A673 (cell line): ENCODE data around the gene CSNK1G2. TPM values are rescaled to one million over a fixed set of nuclear protein-coding genes. Genes with fewer than 3 reads are reported as not detected.

Experiments
- BruUV-seq: library from RNA; stranded (reverse); fragments of 400-500 nt; replicated peaks from 2 replicates; lab custom pipeline; 2021; lab: Mats Ljungman, UMichigan
- CTCF ChIA-PET: fragments of 300-600 bp; sonication (Branson Sonifier 250); formaldehyde crosslinking; loops from one replicate; lab custom pipeline; 2022; ENCODE audit warnings: antibody characterized with exemption; lab: Charles Lee
- POLR2A ChIA-PET: fragments of 300-600 bp; sonication (Branson Sonifier 250); formaldehyde crosslinking; loops from one replicate; lab custom pipeline; 2022; ENCODE audit warnings: antibody characterized with exemption; ENCODE audit not compliant: low non-redundant PET; lab: Charles Lee
- DNase-seq: peaks from one replicate; pipeline ENCODE4 v3.0.0-alpha.2; 2015; ENCODE audit warnings: low spot score
- H3K27ac ChIP-seq: fragments of 200-600 bp; sonication (generic); 2 replicates; pipeline ENCODE4 v1.5.1; 2016; ENCODE audit warnings: mixed run types, low read depth, mild to moderate bottlenecking, mixed read lengths, antibody characterized with exemption, low read length; ENCODE audit not compliant: poor library complexity, severe bottlenecking
- H3K27me3 ChIP-seq: fragments of 200-600 bp; sonication (generic); replicated peaks from 2 replicates; pipeline ENCODE4 v1.6.1; 2017; ENCODE audit warnings: mixed run types, low read depth, mild to moderate bottlenecking, mixed read lengths, antibody characterized with exemption, low read length; ENCODE audit not compliant: insufficient read depth, poor library complexity
- H3K36me3 ChIP-seq: fragments of 200-600 bp; sonication (generic); 2 replicates; pipeline ENCODE4 v1.6.1; 2016; ENCODE audit warnings: mixed run types, mild to moderate bottlenecking, mixed read lengths, antibody characterized with exemption, low read length; ENCODE audit not compliant: insufficient read depth, poor library complexity, severe bottlenecking
- H3K4me1 ChIP-seq: fragments of 200-600 bp; sonication (generic); 2 replicates; pipeline ENCODE4 v1.6.1; 2017; ENCODE audit warnings: mixed run types, mild to moderate bottlenecking, mixed read lengths, antibody characterized with exemption, low read length; ENCODE audit not compliant: insufficient read depth, poor library complexity, severe bottlenecking
- H3K4me3 ChIP-seq: fragments of 200-600 bp; sonication (generic); 2 replicates; pipeline ENCODE4 v1.5.1; 2016; ENCODE audit warnings: low read depth, mixed run types, mild to moderate bottlenecking, mixed read lengths, low read length; ENCODE audit not compliant: poor library complexity, severe bottlenecking
- H3K9me3 ChIP-seq: fragments of 200-600 bp; sonication (generic); 2 replicates; pipeline ENCODE4 v1.6.1; 2016; ENCODE audit warnings: mixed run types, low read depth, mild to moderate bottlenecking, mixed read lengths, antibody characterized with exemption, low read length; ENCODE audit not compliant: poor library complexity, severe bottlenecking
- CTCF ChIP-seq: fragments of 300-800, 200-600 bp; sonication (generic); conservative IDR thresholded peaks from 2 replicates; pipeline ENCODE4 v1.5.1; 2017; ENCODE audit warnings: low read depth, mild to moderate bottlenecking, antibody characterized with exemption, low read length, moderate library complexity, mixed read lengths
- EZH2 ChIP-seq: fragments of 200-600 bp; sonication (generic); IDR thresholded peaks from 2 replicates; pipeline ENCODE4 v1.6.1; 2017; ENCODE audit warnings: borderline replicate concordance, low read depth, mild to moderate bottlenecking, mixed read lengths, antibody characterized with exemption, low read length; ENCODE audit not compliant: poor library complexity, severe bottlenecking
- intact Hi-C: fragments of 100-400 bp; cut with micrococcal nuclease; formaldehyde crosslinking; loops from one replicate; pipeline ENCODE4 v1.10.0; 2022; ENCODE audit not compliant: unreplicated experiment
- total RNA-seq: library from RNA; stranded (reverse); gene quantifications from 2 replicates; pipeline ENCODE4 v1.2.3, GENCODE V29; 2021

The CSNK1G2 gene
- total RNA-seq, 1 experiment from 2014 or later, result 108 TPM

GRCh38 chr19:1932395-1932794 lies 8.6 kb upstream of the CSNK1G2 start:
- Histone ChIP-seq H3K4me1 (peaks cover 4% of the 10 kb centered on the region), H3K9me3 (peaks cover 3% of the 10 kb centered on the region), H3K27ac (no peak overlapping the region), H3K27me3 (no peaks in the 10 kb centered on the region), H3K4me3 (no peak overlapping the region), H3K36me3 (no peaks in the 10 kb centered on the region)
- ChIA-PET POLR2A (no interaction called here), CTCF (interaction anchor here (0.6 kb wide), 1 partner anchor 51 kb away, joined by 3 read pairs; no protein-coding TSS in a partner anchor)
- BruUV-seq, result no TSS peak
- TF ChIP-seq EZH2, result no peak
- TF ChIP-seq CTCF, result no peak
- DNase-seq, result no peak
- intact Hi-C loops, result no loop called here

- Histone ChIP-seq H3K36me3 (no peaks in the 10 kb centered on the region), H3K9me3 (peaks cover 3% of the 10 kb centered on the region), H3K4me1 (peaks cover 9% of the 10 kb centered on the region), H3K27ac (no peak overlapping the region), H3K27me3 (no peaks in the 10 kb centered on the region), H3K4me3 (no peak overlapping the region)
- POLR2A ChIA-PET, result no interaction called here
- DNase-seq, result no peak
- CTCF ChIA-PET, result no interaction called here
- intact Hi-C loops, result no loop called here
- BruUV-seq, result no TSS peak
- TF ChIP-seq EZH2 (no peak), CTCF (no peak)
Measured at GRCh38 chr19:1933244-1933643, 7.7 kb upstream of the CSNK1G2 start.

GRCh38 chr19:1933942-1934341 lies 7.0 kb upstream of the CSNK1G2 start:
- no peak for DNase-seq
- ChIA-PET POLR2A (no interaction called here), CTCF (interaction anchor here (0.6 kb wide), 1 partner anchor 25 kb away, joined by 3 read pairs; no protein-coding TSS in a partner anchor)
- Histone ChIP-seq H3K27ac (no peak overlapping the region), H3K36me3 (no peaks in the 10 kb centered on the region), H3K4me3 (no peak overlapping the region), H3K9me3 (peaks cover 3% of the 10 kb centered on the region), H3K27me3 (no peaks in the 10 kb centered on the region), H3K4me1 (peaks cover 11% of the 10 kb centered on the region)
- TF ChIP-seq EZH2 (no peak), CTCF (no peak)
- intact Hi-C loops, result no loop called here
- no TSS peak for BruUV-seq
